GM23338 (cell line): Measurements from ENCODE around the gene DENND2A.

Source experiments
- CTCF ChIP-seq, 2 experiments: fragments of 200-600 bp in 1 of 2; sonication (generic) in 1 of 2; conservative IDR thresholded peaks; 2 replicates each; pipeline versions ENCODE4 v1.5.1 to v1.6.1; 2016 to 2017; ENCODE audit warnings: antibody characterized with exemption in 2 of 2, low read depth in 2 of 2, mild to moderate bottlenecking in 2 of 2, moderate library complexity in 1 of 2
- ETS1 ChIP-seq: IDR thresholded peaks from 2 replicates; pipeline ENCODE4 v1.6.1; 2016; ENCODE audit warnings: antibody characterized with exemption
- EZH2phosphoT487 ChIP-seq: fragments of 200-600 bp; sonication (generic); IDR thresholded peaks from one replicate; pipeline ENCODE4 v1.8.1; 2018; ENCODE audit warnings: antibody characterized with exemption; ENCODE audit not compliant: unreplicated experiment
- JUNB ChIP-seq: IDR thresholded peaks from one replicate; pipeline ENCODE4 v1.6.1; 2016; ENCODE audit warnings: antibody characterized with exemption; ENCODE audit not compliant: unreplicated experiment
- REST ChIP-seq: IDR thresholded peaks from one replicate; pipeline ENCODE4 v1.6.1; 2018; ENCODE audit warnings: antibody characterized with exemption; ENCODE audit not compliant: unreplicated experiment

DNA sequence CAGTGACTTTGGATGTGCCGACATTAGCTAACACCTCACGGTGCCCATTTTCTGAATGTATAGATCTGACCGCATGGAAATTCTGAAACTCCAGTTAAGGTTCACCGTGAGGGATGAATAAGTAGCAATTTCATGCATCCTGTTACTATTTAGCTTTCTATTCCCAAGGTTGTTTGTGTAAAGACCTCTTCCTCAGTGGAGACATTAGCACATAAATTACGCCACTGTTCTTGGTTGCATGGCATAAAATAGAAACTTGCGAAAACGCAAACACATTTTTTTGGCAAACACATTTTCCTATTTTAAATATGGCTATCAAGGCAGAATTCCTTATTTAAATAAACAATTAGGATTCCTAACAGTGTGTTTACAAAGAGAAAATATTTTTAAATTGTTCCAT, 36.5 kb downstream of the DENND2A start:
- no peak for TF ChIP-seq EZH2phosphoT487
- TF ChIP-seq ETS1: no peak
- no peak for TF ChIP-seq CTCF (conservative IDR thresholded peaks at IDR 0.05; ENCODE audit: low read depth in 2 of 2)
- TF ChIP-seq REST: no peak
- no peak for TF ChIP-seq JUNB
